Choroid plexus epithelial cell (primary cell): ENCODE data around the gene LEUTX.
"Not testable (repeated sequence)": the region's sequence is repeated elsewhere in the genome, so short reads cannot be mapped to it uniquely, and the experiment has no call there.

Experiments used
- DNase-seq: peaks from one replicate; pipeline ENCODE4 v3.0.0-alpha.2; 2010; ENCODE audit warnings: low read depth
- H3K4me3 ChIP-seq: 2 replicates; pipeline ENCODE4 v1.5.1; 2011; ENCODE audit warnings: low read depth, mild to moderate bottlenecking, control low read depth, low read length, moderate library complexity
- CTCF ChIP-seq: conservative IDR thresholded peaks from 2 replicates; pipeline ENCODE4 v1.5.1; 2011; ENCODE audit warnings: low read depth, mild to moderate bottlenecking, control low read depth, inconsistent platforms, low read length, moderate library complexity

LEUTX gene

DNA sequence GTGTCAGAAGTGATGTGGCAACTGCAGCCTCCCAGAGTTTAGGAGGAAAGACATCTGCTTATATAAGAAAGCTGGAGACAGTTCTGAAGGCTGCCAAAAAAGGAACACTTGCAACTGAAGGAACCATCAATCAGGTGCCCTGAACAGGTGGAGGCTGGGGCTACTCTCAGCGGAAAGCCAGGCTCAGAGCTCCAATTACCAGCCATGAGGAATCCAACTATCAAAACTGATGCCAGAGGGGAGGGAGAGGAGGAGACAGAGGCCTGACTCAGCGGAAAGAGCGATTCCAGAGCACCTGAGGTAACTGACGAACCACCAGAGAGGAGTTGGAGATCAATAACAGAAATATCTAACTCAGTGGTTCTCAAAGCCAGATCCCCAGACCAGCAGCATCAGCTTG lies 24.3 kb downstream of the LEUTX start:
- no peak for DNase-seq
- no peak overlapping the region for H3K4me3 ChIP-seq
- TF ChIP-seq CTCF, result no peak

DNA sequence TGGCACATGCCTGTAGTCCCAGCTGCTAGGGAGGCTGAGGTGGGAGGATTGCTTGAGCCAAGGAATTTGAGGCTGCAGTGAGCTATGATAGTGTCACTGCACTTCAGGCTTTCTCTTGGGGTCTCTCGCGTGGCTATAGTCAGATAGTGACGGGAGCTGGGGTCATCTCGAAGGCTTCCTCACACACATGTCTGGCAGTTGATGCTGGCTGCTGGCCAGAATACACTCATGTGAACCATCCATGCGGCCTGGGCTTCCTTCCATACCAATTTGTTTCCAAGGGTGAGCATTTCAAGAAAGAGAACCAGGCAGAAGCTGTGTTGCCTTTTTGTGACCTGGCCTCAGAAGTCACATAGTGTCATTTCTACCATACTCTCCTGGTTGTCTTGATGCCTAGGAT lies 26.4 kb downstream of the LEUTX start:
- TF ChIP-seq CTCF, result no peak
- DNase-seq, result peak; percentile 30
- H3K4me3 ChIP-seq, result no peak overlapping the region

GRCh38 chr19:39807846-39808364 lies 29.3 kb downstream of the LEUTX start:
- no peak for TF ChIP-seq CTCF
- DNase-seq, result no peak
- H3K4me3 ChIP-seq, result no peak overlapping the region

- DNase-seq, H3K4me3 ChIP-seq: not testable (repeated sequence)
Observed at GRCh38 chr19:39808688-39809087, 30.0 kb downstream of the LEUTX start.

GRCh38 chr19:39809368-39809767 lies 30.7 kb downstream of the LEUTX start:
- no peak for DNase-seq
- no peak overlapping the region for H3K4me3 ChIP-seq
- no peak for TF ChIP-seq CTCF

DNA sequence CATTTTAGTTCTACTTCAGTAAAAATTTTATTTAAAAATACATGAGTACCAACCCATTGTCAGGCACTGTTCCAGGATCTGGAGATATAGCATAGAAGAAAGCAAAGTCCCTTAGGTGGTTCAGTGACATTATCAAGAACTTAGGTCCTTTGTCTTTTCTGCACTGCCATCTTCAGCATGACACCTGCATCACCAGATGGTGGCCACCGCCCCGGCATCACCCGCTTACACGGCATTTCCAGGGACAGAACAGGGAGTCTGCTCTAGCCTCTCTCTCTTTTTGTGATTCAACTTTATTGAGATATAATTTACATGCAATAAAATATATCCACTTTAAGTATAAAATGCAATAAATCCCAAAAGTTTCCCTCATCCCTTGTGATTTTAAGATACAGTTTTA lies 31.8 kb downstream of the LEUTX start:
- DNase-seq, result no peak
- no peak overlapping the region for H3K4me3 ChIP-seq
- TF ChIP-seq CTCF, result no peak

DNA sequence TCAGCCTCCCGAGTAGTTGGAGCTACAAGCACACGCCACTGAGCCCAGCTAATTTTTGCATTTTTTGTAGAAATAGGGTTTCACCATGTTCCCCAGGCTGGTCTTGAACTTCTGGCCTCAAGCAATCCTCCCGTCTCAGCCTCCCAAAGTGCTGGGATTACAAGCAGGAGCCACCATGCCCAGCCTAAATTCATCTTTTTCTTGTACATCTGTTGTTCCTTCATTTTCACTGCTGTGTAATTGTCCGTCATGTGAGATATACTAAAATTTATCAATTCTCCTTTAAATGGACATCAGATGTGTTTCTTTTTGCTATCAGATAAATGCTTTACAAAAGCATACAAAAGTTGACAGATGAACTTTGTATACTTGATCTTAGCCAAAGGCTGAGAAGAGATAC lies 32.4 kb downstream of the LEUTX start:
- no peak overlapping the region for H3K4me3 ChIP-seq
- no peak for TF ChIP-seq CTCF
- no peak for DNase-seq
